Trophoblast cell (in vitro differentiated cells and primary cell): ENCODE data around the gene NPIPA2.
"Not testable (repeated sequence)": the region's sequence is repeated elsewhere in the genome, so short reads cannot be mapped to it uniquely, and the experiment has no call there.

ENCODE experiments used
- DNase-seq, 2 donors: peaks; one replicate each; pipeline ENCODE4 v3.0.0-alpha.2; 2016
- H2AFZ ChIP-seq: 2 replicates; pipeline ENCODE4 v1.6.1; 2013; ENCODE audit warnings: low read length, moderate library complexity, mild to moderate bottlenecking; ENCODE audit not compliant: insufficient read depth, poor library complexity
- H2AK5ac ChIP-seq: 2 replicates; pipeline ENCODE4 v1.6.1; 2013; ENCODE audit warnings: mild to moderate bottlenecking, low read length
- H2BK120ac ChIP-seq: 2 replicates; pipeline ENCODE4 v1.6.1; 2013; ENCODE audit warnings: low read length, mild to moderate bottlenecking, moderate library complexity; ENCODE audit not compliant: insufficient read depth, poor library complexity
- H2BK12ac ChIP-seq: 2 replicates; pipeline ENCODE4 v1.6.1; 2013; ENCODE audit warnings: mild to moderate bottlenecking, low read length, moderate library complexity
- H2BK5ac ChIP-seq: 2 replicates; pipeline ENCODE4 v1.6.1; 2013; ENCODE audit warnings: low read length, low read depth, moderate library complexity, mild to moderate bottlenecking; ENCODE audit not compliant: poor library complexity
- H3K14ac ChIP-seq: 2 replicates; pipeline ENCODE4 v1.6.1; 2013; ENCODE audit warnings: mild to moderate bottlenecking, low read length
- H3K18ac ChIP-seq: 2 replicates; pipeline ENCODE4 v1.6.1; 2013; ENCODE audit warnings: mild to moderate bottlenecking, low read length
- H3K23ac ChIP-seq: 2 replicates; pipeline ENCODE4 v1.6.1; 2013; ENCODE audit warnings: low read length
- H3K27ac ChIP-seq: 2 replicates; pipeline ENCODE4 v1.5.1; 2013; ENCODE audit warnings: low read depth, mild to moderate bottlenecking, inconsistent platforms, low read length, moderate library complexity
- H3K27me3 ChIP-seq: 2 replicates; pipeline ENCODE4 v1.6.1; 2013; ENCODE audit warnings: inconsistent platforms, mild to moderate bottlenecking, low read length, moderate library complexity; ENCODE audit not compliant: insufficient read depth
- H3K36me3 ChIP-seq, 2 experiments: 1 replicate in 1 of 2; 2 replicates in 1 of 2; pipeline ENCODE4 v1.6.1; 2013; ENCODE audit warnings: low read length in 2 of 2, mild to moderate bottlenecking in 2 of 2, moderate library complexity in 1 of 2; ENCODE audit not compliant: insufficient read depth in 2 of 2, control insufficient read depth in 1 of 2
- H3K4ac ChIP-seq: 2 replicates; pipeline ENCODE4 v1.6.1; 2013; ENCODE audit warnings: low read depth, mild to moderate bottlenecking, low read length, moderate library complexity
- H3K4me1 ChIP-seq, 2 experiments: 1 replicate in 1 of 2; 2 replicates in 1 of 2; pipeline ENCODE4 v1.6.1; 2013; ENCODE audit warnings: low read length in 2 of 2, mild to moderate bottlenecking in 2 of 2, moderate library complexity in 1 of 2; ENCODE audit not compliant: insufficient read depth in 2 of 2, control insufficient read depth in 1 of 2
- H3K4me2 ChIP-seq: 2 replicates; pipeline ENCODE4 v1.6.1; 2013; ENCODE audit warnings: inconsistent platforms, mild to moderate bottlenecking, low read length, moderate library complexity
- H3K4me3 ChIP-seq: 2 replicates; pipeline ENCODE4 v1.5.1; 2013; ENCODE audit warnings: mild to moderate bottlenecking, low read depth, low read length, inconsistent platforms
- H3K79me1 ChIP-seq: one replicate; pipeline ENCODE4 v1.6.1; 2013; ENCODE audit warnings: low read length
- H3K79me2 ChIP-seq: 2 replicates; pipeline ENCODE4 v1.6.1; 2013; ENCODE audit warnings: low read length, mild to moderate bottlenecking; ENCODE audit not compliant: control insufficient read depth, insufficient read depth, poor library complexity
- H3K9ac ChIP-seq: 2 replicates; pipeline ENCODE4 v1.6.1; 2013; ENCODE audit warnings: mild to moderate bottlenecking, low read length
- H3K9me3 ChIP-seq: 2 replicates; pipeline ENCODE4 v1.6.1; 2013; ENCODE audit warnings: low read depth, mild to moderate bottlenecking, control low read depth, inconsistent platforms, low read length; ENCODE audit not compliant: insufficient read depth
- H4K12ac ChIP-seq: 2 replicates; pipeline ENCODE4 v1.6.1; 2013; ENCODE audit warnings: low read depth, mild to moderate bottlenecking, low read length, moderate library complexity
- H4K8ac ChIP-seq: 2 replicates; pipeline ENCODE4 v1.6.1; 2013; ENCODE audit warnings: low read depth, mild to moderate bottlenecking, low read length, moderate library complexity
- H4K91ac ChIP-seq: one replicate; pipeline ENCODE4 v1.6.1; 2013; ENCODE audit warnings: low read depth, mild to moderate bottlenecking, low read length, moderate library complexity
- WGBS: extraction: QIAGEN DNeasy Blood & Tissue Kit; methylation state at CpG from one replicate; pipeline ENCODE4 v1.1.7; 2013; ENCODE audit warnings: missing lambda C conversion rate; ENCODE audit not compliant: insufficient read length, insufficient coverage; ENCODE audit errors: extremely low coverage; 5-methylcytosine and 5-hydroxymethylcytosine counted together

Gene NPIPA2

DNA sequence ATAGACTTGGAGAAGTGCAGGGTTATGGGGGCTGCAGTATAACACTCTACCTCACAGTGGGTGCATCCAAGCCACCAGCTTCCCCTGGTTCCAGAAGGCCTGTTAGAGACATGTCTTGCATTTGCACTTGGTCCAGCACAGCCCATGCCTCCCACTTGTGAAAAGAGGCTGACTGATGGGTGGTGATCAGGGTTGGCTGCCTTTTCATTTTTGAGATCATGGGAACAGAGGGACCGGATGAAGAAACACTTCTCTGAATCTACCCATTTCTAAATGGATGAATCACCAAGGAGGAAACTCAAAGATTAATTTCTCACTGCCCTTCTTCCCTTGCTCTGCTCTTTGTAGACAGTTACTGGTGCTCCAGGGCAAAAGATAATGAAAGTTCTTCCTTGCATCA lies 43.8 kb downstream of the NPIPA2 start:
- H3K23ac ChIP-seq, H3K79me1 ChIP-seq, DNase-seq, H3K4me1 ChIP-seq, H4K12ac ChIP-seq, H3K4ac ChIP-seq, H2AK5ac ChIP-seq, H2BK12ac ChIP-seq, H4K8ac ChIP-seq, H3K9ac ChIP-seq, H3K14ac ChIP-seq, H2BK5ac ChIP-seq, H3K27me3 ChIP-seq, H3K9me3 ChIP-seq, H3K4me3 ChIP-seq, H2BK120ac ChIP-seq, H4K91ac ChIP-seq, H3K18ac ChIP-seq, H2AFZ ChIP-seq, H3K79me2 ChIP-seq, H3K4me2 ChIP-seq, H3K36me3 ChIP-seq, H3K27ac ChIP-seq: not testable (repeated sequence)
- no CpG with 5 or more reads among the region's 1 CpG for WGBS

DNA sequence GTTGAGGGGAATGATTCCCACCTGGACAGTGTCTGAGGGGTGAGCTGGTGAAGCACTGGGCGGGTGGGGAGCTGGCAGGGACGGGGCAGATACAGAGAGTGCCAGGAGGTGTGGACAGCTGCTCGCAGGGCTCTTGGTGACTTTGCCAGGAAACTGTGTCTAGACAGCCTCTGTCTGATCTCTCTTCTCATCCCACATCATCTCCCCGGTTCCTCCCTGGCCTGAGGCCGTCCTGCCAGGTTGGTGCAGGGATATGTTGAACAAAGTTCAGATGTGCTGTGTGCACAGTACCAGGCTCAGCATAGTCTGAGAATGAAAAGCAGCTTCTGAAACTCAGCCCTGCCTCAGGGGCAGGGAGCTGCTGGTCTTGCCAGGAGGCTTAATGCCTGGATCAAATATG lies 47.2 kb downstream of the NPIPA2 start:
- not testable (repeated sequence) for H4K8ac ChIP-seq, H3K23ac ChIP-seq, H3K14ac ChIP-seq, H3K27ac ChIP-seq, H3K79me2 ChIP-seq, DNase-seq, H3K4ac ChIP-seq, H2BK12ac ChIP-seq, H2AK5ac ChIP-seq, H3K9ac ChIP-seq, H4K91ac ChIP-seq, H3K36me3 ChIP-seq, H3K4me1 ChIP-seq, H2BK5ac ChIP-seq, H2AFZ ChIP-seq, H3K9me3 ChIP-seq, H3K27me3 ChIP-seq, H3K4me3 ChIP-seq, H3K79me1 ChIP-seq, H3K18ac ChIP-seq, H2BK120ac ChIP-seq, H3K4me2 ChIP-seq, H4K12ac ChIP-seq
- no CpG with 5 or more reads among the region's 5 CpGs for WGBS

DNA sequence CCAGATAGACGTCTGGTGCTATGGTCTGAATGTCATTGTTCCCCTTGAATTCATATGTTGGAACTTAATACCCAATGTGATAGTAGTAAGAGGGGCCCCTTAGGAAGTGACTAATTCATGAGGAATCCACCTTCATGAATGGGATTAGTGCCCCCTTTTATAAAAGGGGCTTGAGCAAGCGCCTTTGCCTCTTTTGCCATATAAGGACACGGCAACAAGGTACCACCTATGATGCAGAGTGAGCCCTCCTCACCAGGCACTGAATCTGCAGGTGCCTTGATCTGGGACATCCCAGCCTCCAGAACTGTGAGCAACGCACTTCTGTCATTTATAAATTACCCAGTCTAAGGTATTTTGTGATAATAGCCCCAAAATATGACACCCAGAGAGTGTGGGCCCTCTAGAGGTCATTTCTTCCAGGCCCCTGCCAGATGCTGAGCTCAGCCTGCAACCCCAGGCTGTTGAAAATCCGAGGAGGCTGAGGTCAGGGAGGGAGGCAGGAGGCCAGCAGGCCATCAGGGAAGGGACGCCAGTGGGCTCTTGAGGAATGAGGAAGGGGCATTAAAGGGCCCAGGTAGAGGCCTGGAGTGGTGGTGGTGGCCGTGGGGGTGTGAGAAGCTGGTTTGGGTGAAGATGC lies 48.1 kb downstream of the NPIPA2 start:
- H3K27me3 ChIP-seq, H3K27ac ChIP-seq, H3K9ac ChIP-seq, H3K36me3 ChIP-seq, H4K12ac ChIP-seq, H2BK12ac ChIP-seq, H4K8ac ChIP-seq, H3K9me3 ChIP-seq, H2BK5ac ChIP-seq, H3K14ac ChIP-seq, H3K4me2 ChIP-seq, H3K18ac ChIP-seq, H3K79me1 ChIP-seq, H2AFZ ChIP-seq, H3K23ac ChIP-seq, H3K4me3 ChIP-seq, H2AK5ac ChIP-seq, H4K91ac ChIP-seq, H2BK120ac ChIP-seq, H3K4ac ChIP-seq, H3K4me1 ChIP-seq, H3K79me2 ChIP-seq, DNase-seq: not testable (repeated sequence)
- WGBS, result no CpG with 5 or more reads among the region's 7 CpGs

DNA sequence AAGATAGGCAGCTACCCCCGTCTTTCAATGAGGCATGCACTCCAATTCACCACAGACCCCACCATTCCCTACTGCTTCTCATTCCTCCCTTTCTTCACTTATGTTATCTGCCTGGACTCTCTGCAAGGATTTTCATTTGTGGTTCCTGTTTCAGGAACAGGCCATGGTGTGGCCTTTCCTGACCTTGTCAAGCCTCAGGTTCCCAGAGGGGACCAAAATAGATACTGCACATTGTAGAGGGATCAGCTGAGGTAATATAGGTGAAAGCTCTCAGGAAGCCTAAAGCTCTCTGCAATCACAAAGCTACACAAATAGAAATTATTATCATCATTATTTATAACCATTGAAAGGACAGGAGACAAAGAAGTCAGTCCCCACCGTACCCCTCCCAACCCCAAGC lies 50.6 kb downstream of the NPIPA2 start:
- H3K9ac ChIP-seq, result not testable (repeated sequence)

More for the DNA sequence above, 50.6 kb downstream of the NPIPA2 start:
- not testable (repeated sequence) for H3K4me2 ChIP-seq, H3K27me3 ChIP-seq, H3K9me3 ChIP-seq, H3K18ac ChIP-seq, H3K27ac ChIP-seq, H3K23ac ChIP-seq, H2AFZ ChIP-seq, H4K91ac ChIP-seq, H2BK120ac ChIP-seq, H3K4ac ChIP-seq, H3K36me3 ChIP-seq, H3K79me2 ChIP-seq, H2BK12ac ChIP-seq, H3K4me1 ChIP-seq, H2BK5ac ChIP-seq, DNase-seq, H3K4me3 ChIP-seq, H2AK5ac ChIP-seq, H4K12ac ChIP-seq, H3K79me1 ChIP-seq, H4K8ac ChIP-seq, H3K14ac ChIP-seq
- WGBS, result no CpG with 5 or more reads among the region's 2 CpGs
